NB4 (cell line): ENCODE measurements around the gene CEP128.

Experiments used
- DNase-seq: peaks from one replicate; pipeline ENCODE4 v3.0.0; 2010; ENCODE audit warnings: low read depth
- H3K4me3 ChIP-seq: one replicate; pipeline ENCODE4 v1.5.1; 2011; ENCODE audit warnings: mild to moderate bottlenecking, low read depth, low read length, moderate library complexity
- CTCF ChIP-seq: IDR thresholded peaks from one replicate; pipeline ENCODE4 v1.5.1; 2012; ENCODE audit warnings: low read depth, low read length
- MAX ChIP-seq: IDR thresholded peaks from 2 replicates; pipeline ENCODE4 v1.6.1; 2011; ENCODE audit warnings: low read depth, low read length
- MYC ChIP-seq: IDR thresholded peaks from 2 replicates; pipeline ENCODE4 v1.6.1; 2011; ENCODE audit warnings: low read depth, low read length
- POLR2A ChIP-seq: IDR thresholded peaks from 2 replicates; pipeline ENCODE4 v1.6.1; 2011; ENCODE audit warnings: mild to moderate bottlenecking; ENCODE audit not compliant: insufficient read length; ENCODE audit errors: extremely low read depth

The CEP128 gene

GRCh38 chr14:80658733-80659132 lies 282.8 kb downstream of the CEP128 start:
- no peak for DNase-seq
- H3K4me3 ChIP-seq = no peak overlapping the region

GRCh38 chr14:80658155-80658554 lies 283.4 kb downstream of the CEP128 start:
- TF ChIP-seq CTCF (no peak), MAX (no peak), POLR2A (no peak), MYC (no peak)
- no peak for DNase-seq
- H3K4me3 ChIP-seq = no peak overlapping the region

More at GRCh38 chr14:80658733-80659132, 282.8 kb downstream of the CEP128 start:
- TF ChIP-seq CTCF = no peak
- TF ChIP-seq MYC = no peak
- TF ChIP-seq MAX = no peak
- TF ChIP-seq POLR2A = no peak

GRCh38 chr14:80653956-80654355 lies 287.6 kb downstream of the CEP128 start:
- DNase-seq = no peak
- H3K4me3 ChIP-seq = no peak overlapping the region
- TF ChIP-seq CTCF (no peak), MAX (no peak), MYC (no peak)

GRCh38 chr14:80645667-80646413 lies 295.7 kb downstream of the CEP128 start:
- H3K4me3 ChIP-seq = no peak overlapping the region
- no peak for TF ChIP-seq MYC
- TF ChIP-seq CTCF = no peak
- TF ChIP-seq POLR2A = no peak
- no peak for TF ChIP-seq MAX
- DNase-seq = no peak

- no peak for DNase-seq
- no peak overlapping the region for H3K4me3 ChIP-seq
- TF ChIP-seq POLR2A (no peak), MAX (no peak), CTCF (no peak)
These were observed 296.7 kb downstream of the CEP128 start for GRCh38 chr14:80644826-80645225.
